Naive thymus-derived CD8-positive, alpha-beta T cell (primary cell): ENCODE measurements around the gene NSUN6. TPM values are rescaled to one million over a fixed set of nuclear protein-coding genes. Genes with fewer than 3 reads are reported as not detected.

Experiments used
- ATAC-seq, 2 donors: fragments of 150-1000 bp; cut with Tn5 transposase in 1 of 2; sonication (Bioruptor Pico), chemical (Tn5 transposase) in 1 of 2; 1 replicate in 1 of 2; 2 replicates in 1 of 2; pipeline ENCODE4 v1.10.0; 2021; ENCODE audit warnings: mild to moderate bottlenecking in 2 of 2, moderate library complexity in 2 of 2
- POLR2A ChIA-PET: fragments of 350-600 bp; sonication (Branson Sonifier 250); formaldehyde crosslinking; loops from one replicate; lab custom pipeline; 2021; ENCODE audit warnings: antibody characterized with exemption; lab: Charles Lee
- DNase-seq, 10 donors: peaks; one replicate each; pipeline versions ENCODE4 v3.0.0 to v3.0.0-alpha.2; 2020 to 2022
- H3K27ac Mint-ChIP-seq, 10 donors: one replicate each; pipeline ENCODE4 v1.8.0; 2020 to 2022; ENCODE audit warnings: mild to moderate bottlenecking in 10 of 10, mixed read lengths in 10 of 10, moderate library complexity in 4 of 10, inconsistent platforms in 1 of 10
- H3K27me3 Mint-ChIP-seq, 5 donors: one replicate each; pipeline ENCODE4 v1.8.0; 2021 to 2022; ENCODE audit warnings: mixed read lengths in 5 of 5
- H3K36me3 Mint-ChIP-seq, 3 donors: one replicate each; pipeline ENCODE4 v1.8.0; 2020 to 2022; ENCODE audit warnings: mixed read lengths in 3 of 3, mild to moderate bottlenecking in 2 of 3, inconsistent platforms in 1 of 3
- H3K4me1 Mint-ChIP-seq, 4 donors: one replicate each; pipeline ENCODE4 v1.8.0; 2021 to 2022; ENCODE audit warnings: mixed read lengths in 4 of 4
- H3K4me3 Mint-ChIP-seq, 10 donors: one replicate each; pipeline ENCODE4 v1.8.0; 2020 to 2022; ENCODE audit warnings: mild to moderate bottlenecking in 10 of 10, mixed read lengths in 10 of 10, moderate library complexity in 6 of 10, inconsistent platforms in 1 of 10
- H3K9me3 Mint-ChIP-seq, 9 donors: one replicate each; pipeline ENCODE4 v1.8.0; 2020 to 2022; ENCODE audit warnings: mixed read lengths in 9 of 9, mild to moderate bottlenecking in 3 of 9, inconsistent platforms in 1 of 9, moderate library complexity in 1 of 9
- polyA plus RNA-seq, 3 donors: library from polyadenylated mRNA; unstranded; fragments of 300-500 nt; fragmentation: Illumina TruSeq; gene quantifications; one replicate each; pipeline ENCODE4 v1.2.3, GENCODE V29; 2021
- total RNA-seq, 8 experiments: library from RNA in 2 of 8; stranded (reverse) in 2 of 8; gene quantifications; one replicate each; pipeline ENCODE4 v1.2.3 and lab custom pipeline; 2021 to 2026

Gene NSUN6
- total and polyA plus RNA-seq, 5 experiments from 2014 or later: 5.3 to 42.4 (median 10.8) TPM

DNA sequence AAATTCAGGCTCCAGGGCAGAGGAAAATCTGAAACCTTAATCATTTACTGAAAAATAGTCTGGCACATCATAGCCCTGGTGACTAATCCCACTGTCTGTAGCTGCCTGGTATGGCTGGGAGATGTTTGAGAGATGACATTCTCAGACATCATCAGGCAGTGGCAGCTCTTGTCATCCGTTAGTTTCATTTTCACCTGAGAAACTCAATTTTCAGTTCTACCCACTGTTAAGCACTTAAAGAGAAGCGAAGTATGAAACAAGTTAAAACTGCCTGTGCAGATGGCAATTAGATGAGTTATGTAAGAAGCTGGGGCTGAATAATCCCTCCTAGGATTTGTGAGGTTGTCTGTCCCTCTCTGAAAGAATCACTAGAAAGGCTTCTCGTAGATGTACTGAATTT lies 150.2 kb downstream of the NSUN6 start:
- H3K4me3 Mint-ChIP-seq: no peak overlapping the region
- ATAC-seq: no peak

DNA sequence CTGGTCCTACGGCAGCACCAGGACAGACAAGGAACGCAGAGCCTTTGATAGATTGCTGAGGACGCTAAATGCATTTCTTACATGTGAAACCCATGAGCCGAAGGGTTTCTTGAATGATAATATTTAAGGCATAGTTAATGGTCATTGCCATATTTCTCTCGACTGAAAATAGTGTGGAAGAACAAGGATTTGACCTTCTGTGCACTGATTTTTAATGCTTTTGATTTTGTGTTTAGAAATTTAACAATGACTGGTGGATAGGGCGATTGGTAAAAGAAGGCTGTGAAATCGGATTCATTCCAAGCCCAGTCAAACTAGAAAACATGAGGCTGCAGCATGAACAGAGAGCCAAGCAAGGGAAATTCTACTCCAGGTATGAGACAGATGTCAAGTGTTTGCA lies 150.8 kb downstream of the NSUN6 start:
- ATAC-seq: no peak
- POLR2A ChIA-PET: no interaction called here
- Mint-ChIP-seq H3K4me3 (no peak overlapping the region), H3K27me3 (peaks cover 3 to 14% (median 10%) of the 10 kb centered on the region in 5 donors), H3K36me3 (no peaks in the 10 kb centered on the region), H3K4me1 (no peaks in the 10 kb centered on the region), H3K27ac (no peak overlapping the region), H3K9me3 (no peaks in the 10 kb centered on the region)
- DNase-seq: no peak

More for the DNA sequence above, 150.2 kb downstream of the NSUN6 start:
- H3K4me1 Mint-ChIP-seq: no peaks in the 10 kb centered on the region
- peaks cover 3 to 14% (median 10%) of the 10 kb centered on the region in 5 donors for H3K27me3 Mint-ChIP-seq
- POLR2A ChIA-PET: no interaction called here
- no peaks in the 10 kb centered on the region for H3K36me3 Mint-ChIP-seq
- no peaks in the 10 kb centered on the region for H3K9me3 Mint-ChIP-seq
- no peak for DNase-seq
- no peak overlapping the region for H3K27ac Mint-ChIP-seq

DNA sequence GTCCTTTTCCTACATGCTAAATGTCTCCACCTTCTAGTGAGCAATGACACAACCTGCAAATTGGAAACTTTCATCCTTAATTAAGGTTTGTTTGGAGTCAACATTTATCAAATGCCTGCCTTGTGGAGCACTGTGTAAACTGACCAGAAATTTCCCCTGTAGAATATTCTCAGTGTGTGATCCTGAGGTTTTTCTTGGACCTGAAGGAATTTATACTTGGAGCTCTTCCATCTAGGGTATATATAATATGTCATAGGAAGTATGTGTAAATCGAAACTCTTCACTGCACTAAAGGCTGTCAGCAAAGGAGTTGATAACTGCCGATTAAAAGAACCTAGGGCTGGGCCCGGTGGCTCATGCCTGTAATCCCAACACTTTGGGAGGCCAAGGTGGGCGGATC lies 152.4 kb downstream of the NSUN6 start:
- Mint-ChIP-seq H3K9me3 (no peaks in the 10 kb centered on the region), H3K36me3 (no peaks in the 10 kb centered on the region), H3K4me3 (no peak overlapping the region), H3K4me1 (no peaks in the 10 kb centered on the region), H3K27me3 (peaks cover 0 to 11% (median 10%) of the 10 kb centered on the region in 5 donors), H3K27ac (no peak overlapping the region)
- no peak for DNase-seq
- no peak for ATAC-seq
- POLR2A ChIA-PET: no interaction called here

DNA sequence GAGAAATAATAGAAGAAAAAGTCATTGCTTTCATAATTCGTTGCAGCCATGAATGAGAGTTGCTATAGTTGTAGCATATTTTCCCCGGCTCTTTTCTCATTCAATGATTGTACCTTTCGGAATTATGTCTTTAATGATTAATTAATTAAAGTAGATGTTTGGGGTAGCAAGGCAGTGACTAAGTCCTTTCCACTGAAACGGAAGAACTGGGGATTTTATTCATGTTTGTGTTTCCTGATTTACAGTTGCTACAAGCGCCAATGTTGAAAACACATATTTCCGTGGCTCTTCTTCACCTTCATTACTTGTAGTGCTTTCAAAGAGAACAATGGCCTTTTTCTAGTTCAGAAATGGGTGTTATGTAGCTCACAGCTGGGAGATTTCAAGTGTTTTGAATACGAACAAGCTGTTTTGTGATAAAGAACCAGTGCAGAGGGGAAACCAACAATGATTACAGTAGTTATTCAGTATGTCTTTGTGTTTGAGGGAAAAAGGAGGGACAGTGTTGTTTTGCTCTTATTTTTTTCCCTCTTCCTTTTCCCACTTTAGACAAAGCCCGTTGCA lies 153.5 kb downstream of the NSUN6 start:
- H3K9me3 Mint-ChIP-seq: no peaks in the 10 kb centered on the region
- DNase-seq: no peak
- ATAC-seq: no peak
- POLR2A ChIA-PET: no interaction called here
- H3K27me3 Mint-ChIP-seq: peaks cover 0 to 10% (median 8%) of the 10 kb centered on the region in 5 donors
- H3K4me3 Mint-ChIP-seq: no peak overlapping the region
- no peak overlapping the region for H3K27ac Mint-ChIP-seq
- H3K4me1 Mint-ChIP-seq: no peaks in the 10 kb centered on the region
- H3K36me3 Mint-ChIP-seq: no peaks in the 10 kb centered on the region

Other genes with a start within 250 kb of the NSUN6 start
- 10 to 100 TPM; 11.2 to 12.9 TPM for gene ARL5B, start 7.8 kb upstream of the NSUN6 start, total RNA-seq
- gene ARL5B, start 7.8 kb upstream of the NSUN6 start, polyA plus RNA-seq: 1 to 10 TPM in 1 of 3 donors, under 1 TPM in 2; 0.72 to 1.9 (median 0.97) TPM